Tibial nerve (tissue), 3 donors: Measurements from ENCODE around the gene NEU1.

Experiments
- POLR2A ChIP-seq, 2 donors: fragments of 450-650 bp; IDR thresholded peaks; one replicate each; pipeline ENCODE4 v1.6.1; 2017; ENCODE audit warnings: antibody characterized with exemption in 2 of 2, mild to moderate bottlenecking in 2 of 2, moderate library complexity in 2 of 2
- TF ChIP-seq, protein P1 (sequence below), 5 experiments: fragments of 200-600 bp in 3 of 5; fragments of 450-650 bp in 2 of 5; sonication (generic) in 3 of 5; IDR thresholded peaks; one replicate each; pipeline ENCODE4 v1.5.1; 2016 to 2019; ENCODE audit warnings: antibody characterized with exemption in 5 of 5, mild to moderate bottlenecking in 3 of 5, moderate library complexity in 2 of 5

DNA sequence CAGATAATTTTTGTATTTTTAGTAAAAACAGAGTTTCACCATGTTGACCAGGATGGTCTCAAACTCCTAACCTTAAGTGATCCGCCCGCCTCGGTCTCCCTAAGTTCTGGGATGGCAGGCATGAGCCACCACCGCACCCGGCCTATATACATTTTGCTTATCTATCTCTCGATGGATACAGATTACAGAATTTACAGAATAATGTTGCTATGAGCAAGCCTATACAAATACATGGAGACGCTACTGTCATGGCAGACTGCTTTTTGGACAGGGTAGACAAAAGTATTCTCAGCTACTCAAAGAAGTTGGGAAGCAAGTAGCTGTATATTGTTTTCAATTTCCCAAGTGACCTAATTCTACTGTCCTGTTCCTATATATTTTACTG is 49.2 kb downstream of the NEU1 start:
- no peak for TF ChIP-seq POLR2A (IDR thresholded peaks at IDR 0.05)
- TF ChIP-seq, protein P1, sequence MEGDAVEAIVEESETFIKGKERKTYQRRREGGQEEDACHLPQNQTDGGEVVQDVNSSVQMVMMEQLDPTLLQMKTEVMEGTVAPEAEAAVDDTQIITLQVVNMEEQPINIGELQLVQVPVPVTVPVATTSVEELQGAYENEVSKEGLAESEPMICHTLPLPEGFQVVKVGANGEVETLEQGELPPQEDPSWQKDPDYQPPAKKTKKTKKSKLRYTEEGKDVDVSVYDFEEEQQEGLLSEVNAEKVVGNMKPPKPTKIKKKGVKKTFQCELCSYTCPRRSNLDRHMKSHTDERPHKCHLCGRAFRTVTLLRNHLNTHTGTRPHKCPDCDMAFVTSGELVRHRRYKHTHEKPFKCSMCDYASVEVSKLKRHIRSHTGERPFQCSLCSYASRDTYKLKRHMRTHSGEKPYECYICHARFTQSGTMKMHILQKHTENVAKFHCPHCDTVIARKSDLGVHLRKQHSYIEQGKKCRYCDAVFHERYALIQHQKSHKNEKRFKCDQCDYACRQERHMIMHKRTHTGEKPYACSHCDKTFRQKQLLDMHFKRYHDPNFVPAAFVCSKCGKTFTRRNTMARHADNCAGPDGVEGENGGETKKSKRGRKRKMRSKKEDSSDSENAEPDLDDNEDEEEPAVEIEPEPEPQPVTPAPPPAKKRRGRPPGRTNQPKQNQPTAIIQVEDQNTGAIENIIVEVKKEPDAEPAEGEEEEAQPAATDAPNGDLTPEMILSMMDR (IDR thresholded peaks at IDR 0.05): no peak
